H1 (cell line): ENCODE data around the gene ARNT2. TPM values are rescaled to one million over a fixed set of nuclear protein-coding genes. Genes with fewer than 3 reads are reported as not detected.

ENCODE experiments used
- GABPA ChIP-seq: IDR thresholded peaks from 2 replicates; pipeline ENCODE4 v1.6.1; 2011; ENCODE audit warnings: mild to moderate bottlenecking, low read length, moderate library complexity, borderline replicate concordance; ENCODE audit not compliant: insufficient read depth
- POLR2AphosphoS5 ChIP-seq: IDR thresholded peaks from 2 replicates; pipeline ENCODE4 v1.6.1; 2011; ENCODE audit warnings: low read depth, low read length
- RFX5 ChIP-seq: IDR thresholded peaks from 2 replicates; pipeline ENCODE4 v1.6.1; 2011; ENCODE audit warnings: low read depth, low read length, improper control_type of control experiment, borderline replicate concordance
- SAP30 ChIP-seq: fragments of 300-600 bp; sonication (generic); IDR thresholded peaks from 2 replicates; pipeline ENCODE4 v1.7.1; 2012; ENCODE audit warnings: low read length, moderate library complexity, mild to moderate bottlenecking, inconsistent platforms; ENCODE audit not compliant: insufficient read depth, insufficient replicate concordance
- polyA plus RNA-seq, 7 experiments: library from polyadenylated mRNA; depleted of rRNA in 3 of 7; stranded (reverse) in 5 of 7; unstranded in 2 of 7; fragments of >200 nt in 5 of 7; fragments of 200-250 nt in 2 of 7; gene quantifications; 1 replicate in 5 of 7; 2 replicates in 1 of 7; 4 replicates in 1 of 7; pipeline versions ENCODE4 v1.2.1 to v1.2.3, GENCODE V29; 2011 to 2013; ENCODE audit warnings: missing spikeins in 2 of 7, mixed read lengths in 2 of 7
- total RNA-seq: library from RNA; stranded (reverse); fragmentation: NEBNext Ultra II Directional; extraction: Animal tissue kit (Norgen Biotek cat#: 25700); gene quantifications from 2 replicates; pipeline ENCODE4 v1.2.1, GENCODE V29; 2021

Gene ARNT2
- total and polyA plus RNA-seq, 2 of the 8 experiments (the other 6 are each of a cell fraction or from before 2014, with no cell fraction given), result 9.5 to 14.6 TPM

GRCh38 chr15:80498652-80499051 lies 94.5 kb downstream of the ARNT2 start (continued):
- TF ChIP-seq RFX5, result no peak
- no peak for TF ChIP-seq SAP30
- no peak for TF ChIP-seq POLR2AphosphoS5
- no peak for TF ChIP-seq GABPA
